ENCODE measurements around the gene PCBP3. TPM values are rescaled to one million over a fixed set of nuclear protein-coding genes. Genes with fewer than 3 reads are reported as not detected.

PCBP3 gene
- total and polyA plus RNA-seq, 2 of the 13 experiments (the other 11 are each of a cell fraction or from before 2014, with no cell fraction given), result not detected

DNA sequence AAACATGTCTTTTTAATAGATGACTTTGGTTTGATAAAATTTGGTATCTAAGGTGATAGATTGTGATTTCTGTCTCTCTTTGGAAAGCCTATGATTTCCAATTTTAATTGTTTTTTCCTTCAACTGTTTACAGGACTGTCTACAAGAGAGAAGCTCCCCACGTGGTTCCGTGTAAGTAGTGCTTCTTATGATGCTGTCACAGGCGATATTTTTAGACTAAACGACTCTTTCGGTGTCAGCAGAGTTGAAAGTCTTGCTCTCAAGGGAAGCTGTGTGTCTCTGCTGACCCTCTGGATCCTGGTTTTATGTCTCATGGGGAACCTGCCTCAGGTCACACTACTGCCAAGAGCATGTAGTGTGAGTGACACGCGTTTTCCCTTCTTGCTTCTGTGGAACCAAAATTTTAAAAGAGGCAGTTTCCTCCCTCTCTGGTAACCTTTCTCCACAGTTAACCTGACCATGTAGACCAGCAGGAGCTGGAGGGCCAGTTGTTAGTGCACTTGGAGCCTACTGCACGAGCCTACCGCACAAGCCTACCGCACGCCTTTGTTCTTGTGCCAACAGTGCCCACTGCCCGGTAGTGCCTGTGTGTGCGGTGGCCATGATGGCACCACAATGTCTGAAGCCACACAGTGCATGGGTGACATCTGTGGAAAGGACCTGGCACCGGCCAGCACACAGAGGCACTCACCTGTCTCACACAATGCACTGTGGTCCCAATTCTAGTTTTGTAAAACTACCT lies 91.9 kb downstream of the PCBP3 start (continued):
- TF ChIP-seq ZBTB46 (CRISPR knock-in tag; IDR thresholded peaks at IDR 0.05; ENCODE audit: borderline replicate concordance), result no peak
- no peak for TF ChIP-seq PITX1 (CRISPR knock-in tag; IDR thresholded peaks at IDR 0.05)
- TF ChIP-seq, protein P1, sequence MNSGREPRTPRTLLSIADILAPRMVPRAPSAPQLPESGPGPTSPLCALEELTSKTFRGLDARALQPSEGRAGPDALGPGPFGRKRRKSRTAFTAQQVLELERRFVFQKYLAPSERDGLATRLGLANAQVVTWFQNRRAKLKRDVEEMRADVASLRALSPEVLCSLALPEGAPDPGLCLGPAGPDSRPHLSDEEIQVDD (CRISPR knock-in tag; IDR thresholded peaks at IDR 0.05; ENCODE audit: borderline replicate concordance), result no peak

- no peaks in the 10 kb centered on the region for H3K79me2 ChIP-seq (ENCODE audit: insufficient read depth, low read length)
- no peak overlapping the region for H2AFZ ChIP-seq (ENCODE audit: low read length)
- peaks cover 3 to 25% of the 10 kb centered on the region in 2 experiments; a peak in 3 of 5 replicates for H3K27me3 ChIP-seq (ENCODE audit: control insufficient read depth in 1 of 2, insufficient read depth in 2 of 2, low read length in 2 of 2)
- in situ Hi-C loops (cut with HindIII; ENCODE audit: extremely low pct_ligation_motif_present, low pct_unique_long_range_greater_than_20kb), result no loop called here
- ChIA-PET POLR2A (no interaction called here), CTCF (ENCODE audit: low intra/inter-chr PET ratio, low total read pairs) (no interaction called here)
- H3K9me3 ChIP-seq (ENCODE audit: low read length), result no peaks in the 10 kb centered on the region
- BruUV-seq (replicated peaks), result no TSS peak
- H3K36me3 ChIP-seq (replicated peaks in 1 of 2; ENCODE audit: control insufficient read depth in 1 of 2, insufficient read depth in 2 of 2, low read length in 2 of 2), result no peaks in the 10 kb centered on the region
- no peak overlapping the region for H3K4me2 ChIP-seq (ENCODE audit: low read depth, low read length)
- intact Hi-C loops (cut with micrococcal nuclease; ENCODE audit: unreplicated experiment), result no loop called here
- no peak overlapping the region for H3K4me3 ChIP-seq (replicated peaks in 1 of 3; ENCODE audit: insufficient read depth in 1 of 3, low read depth in 2 of 3, low read length in 3 of 3)
- no peak for DNase-seq (ENCODE audit: low spot score)
- no peak overlapping the region for H3K27ac ChIP-seq (ENCODE audit: extremely low read length, insufficient read depth, low read length)
- no peak overlapping the region for H3K9ac ChIP-seq (ENCODE audit: insufficient read depth, low read depth, low read length)
- 0% methylated on average over 6 of the region's 10 CpGs for WGBS (ENCODE audit: low lambda C conversion rate)
- no peak for ATAC-seq
- no peaks in the 10 kb centered on the region for H3K4me1 ChIP-seq (ENCODE audit: insufficient read depth, low read length)
- no peaks in the 10 kb centered on the region for H4K20me1 ChIP-seq (ENCODE audit: insufficient read depth, low read length)
- FAIRE-seq, result no peak
- TF ChIP-seq, protein P2, sequence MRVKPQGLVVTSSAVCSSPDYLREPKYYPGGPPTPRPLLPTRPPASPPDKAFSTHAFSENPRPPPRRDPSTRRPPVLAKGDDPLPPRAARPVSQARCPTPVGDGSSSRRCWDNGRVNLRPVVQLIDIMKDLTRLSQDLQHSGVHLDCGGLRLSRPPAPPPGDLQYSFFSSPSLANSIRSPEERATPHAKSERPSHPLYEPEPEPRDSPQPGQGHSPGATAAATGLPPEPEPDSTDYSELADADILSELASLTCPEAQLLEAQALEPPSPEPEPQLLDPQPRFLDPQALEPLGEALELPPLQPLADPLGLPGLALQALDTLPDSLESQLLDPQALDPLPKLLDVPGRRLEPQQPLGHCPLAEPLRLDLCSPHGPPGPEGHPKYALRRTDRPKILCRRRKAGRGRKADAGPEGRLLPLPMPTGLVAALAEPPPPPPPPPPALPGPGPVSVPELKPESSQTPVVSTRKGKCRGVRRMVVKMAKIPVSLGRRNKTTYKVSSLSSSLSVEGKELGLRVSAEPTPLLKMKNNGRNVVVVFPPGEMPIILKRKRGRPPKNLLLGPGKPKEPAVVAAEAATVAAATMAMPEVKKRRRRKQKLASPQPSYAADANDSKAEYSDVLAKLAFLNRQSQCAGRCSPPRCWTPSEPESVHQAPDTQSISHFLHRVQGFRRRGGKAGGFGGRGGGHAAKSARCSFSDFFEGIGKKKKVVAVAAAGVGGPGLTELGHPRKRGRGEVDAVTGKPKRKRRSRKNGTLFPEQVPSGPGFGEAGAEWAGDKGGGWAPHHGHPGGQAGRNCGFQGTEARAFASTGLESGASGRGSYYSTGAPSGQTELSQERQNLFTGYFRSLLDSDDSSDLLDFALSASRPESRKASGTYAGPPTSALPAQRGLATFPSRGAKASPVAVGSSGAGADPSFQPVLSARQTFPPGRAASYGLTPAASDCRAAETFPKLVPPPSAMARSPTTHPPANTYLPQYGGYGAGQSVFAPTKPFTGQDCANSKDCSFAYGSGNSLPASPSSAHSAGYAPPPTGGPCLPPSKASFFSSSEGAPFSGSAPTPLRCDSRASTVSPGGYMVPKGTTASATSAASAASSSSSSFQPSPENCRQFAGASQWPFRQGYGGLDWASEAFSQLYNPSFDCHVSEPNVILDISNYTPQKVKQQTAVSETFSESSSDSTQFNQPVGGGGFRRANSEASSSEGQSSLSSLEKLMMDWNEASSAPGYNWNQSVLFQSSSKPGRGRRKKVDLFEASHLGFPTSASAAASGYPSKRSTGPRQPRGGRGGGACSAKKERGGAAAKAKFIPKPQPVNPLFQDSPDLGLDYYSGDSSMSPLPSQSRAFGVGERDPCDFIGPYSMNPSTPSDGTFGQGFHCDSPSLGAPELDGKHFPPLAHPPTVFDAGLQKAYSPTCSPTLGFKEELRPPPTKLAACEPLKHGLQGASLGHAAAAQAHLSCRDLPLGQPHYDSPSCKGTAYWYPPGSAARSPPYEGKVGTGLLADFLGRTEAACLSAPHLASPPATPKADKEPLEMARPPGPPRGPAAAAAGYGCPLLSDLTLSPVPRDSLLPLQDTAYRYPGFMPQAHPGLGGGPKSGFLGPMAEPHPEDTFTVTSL (CRISPR knock-in tag; IDR thresholded peaks at IDR 0.05; ENCODE audit: borderline replicate concordance), result no peak
- TF ChIP-seq FOXA1 (IDR thresholded peaks at IDR 0.05) (no peak), FOXA1 (CRISPR knock-in tag; IDR thresholded peaks at IDR 0.05) (no peak), BRD4 (CRISPR knock-in tag; IDR thresholded peaks at IDR 0.05) (no peak), POLR2AphosphoS5 (IDR thresholded peaks at IDR 0.05; ENCODE audit: low read depth, low read length) (no peak), RAD21 (CRISPR knock-in tag; IDR thresholded peaks at IDR 0.05) (no peak), HNF4G (IDR thresholded peaks at IDR 0.05; ENCODE audit: borderline replicate concordance, low read depth, low read length) (no peak), HNF4G (CRISPR knock-in tag; IDR thresholded peaks at IDR 0.05; ENCODE audit: borderline replicate concordance, low read depth) (no peak), RBM22 (optimal IDR thresholded peaks at IDR 0.05; ENCODE audit: low read length) (no peak)
- TF ChIP-seq, protein P3, sequence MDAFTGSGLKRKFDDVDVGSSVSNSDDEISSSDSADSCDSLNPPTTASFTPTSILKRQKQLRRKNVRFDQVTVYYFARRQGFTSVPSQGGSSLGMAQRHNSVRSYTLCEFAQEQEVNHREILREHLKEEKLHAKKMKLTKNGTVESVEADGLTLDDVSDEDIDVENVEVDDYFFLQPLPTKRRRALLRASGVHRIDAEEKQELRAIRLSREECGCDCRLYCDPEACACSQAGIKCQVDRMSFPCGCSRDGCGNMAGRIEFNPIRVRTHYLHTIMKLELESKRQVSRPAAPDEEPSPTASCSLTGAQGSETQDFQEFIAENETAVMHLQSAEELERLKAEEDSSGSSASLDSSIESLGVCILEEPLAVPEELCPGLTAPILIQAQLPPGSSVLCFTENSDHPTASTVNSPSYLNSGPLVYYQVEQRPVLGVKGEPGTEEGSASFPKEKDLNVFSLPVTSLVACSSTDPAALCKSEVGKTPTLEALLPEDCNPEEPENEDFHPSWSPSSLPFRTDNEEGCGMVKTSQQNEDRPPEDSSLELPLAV (CRISPR knock-in tag; conservative IDR thresholded peaks at IDR 0.05; ENCODE audit: low read depth), result no peak
Measured at GRCh38 chr21:45736042-45736689, 92.6 kb downstream of the PCBP3 start.

Measured in HepG2 (cell line).